Measurements from ENCODE around the gene DICER1. TPM values are rescaled to one million over a fixed set of nuclear protein-coding genes. Genes with fewer than 3 reads are reported as not detected.

DICER1 gene
- total RNA-seq, 1 donor from 2014 or later = 103 TPM

DNA sequence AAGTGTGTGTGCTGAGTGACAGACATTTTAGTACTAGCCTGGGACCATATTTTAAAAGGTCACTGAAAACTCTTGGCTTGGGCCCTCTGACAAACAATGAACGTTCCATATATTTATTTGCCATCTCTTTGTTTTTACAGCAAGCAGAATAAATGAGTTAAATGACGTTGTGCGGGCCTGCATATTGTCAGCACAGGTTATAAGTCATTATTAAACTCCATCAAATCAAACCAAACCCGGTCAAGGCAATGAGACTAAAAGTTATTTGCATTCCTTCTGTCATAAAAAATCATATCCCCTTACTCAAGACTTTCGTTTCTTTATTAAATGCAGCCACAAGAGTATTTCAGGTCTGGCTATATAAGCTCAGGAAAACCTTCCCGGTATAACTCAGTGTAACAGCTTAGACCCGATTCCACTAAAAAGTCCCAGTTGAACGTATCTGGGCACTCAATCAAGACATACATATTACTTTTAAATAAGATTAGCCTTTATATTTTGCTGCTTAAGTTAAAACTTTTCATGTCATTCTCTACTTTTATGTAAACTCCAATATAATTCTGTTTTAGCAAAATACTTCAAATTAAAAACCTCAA lies 84.9 kb downstream of the DICER1 start:
- no peak overlapping the region for H3K27ac Mint-ChIP-seq (ENCODE audit: unreplicated experiment)
- H3K36me3 ChIP-seq (ENCODE audit: insufficient read depth, low read length) = no peaks in the 10 kb centered on the region
- no peaks in the 10 kb centered on the region for H3K4me1 ChIP-seq (ENCODE audit: insufficient read depth, low read length)
- H3K9ac ChIP-seq (ENCODE audit: low read length) = no peak overlapping the region
- no peaks in the 10 kb centered on the region for H3K9me3 Mint-ChIP-seq (ENCODE audit: unreplicated experiment)
- DNase-seq (ENCODE audit: low read depth) (no peak), FAIRE-seq (no peak)
- H3K27ac ChIP-seq (ENCODE audit: low read depth, low read length) = no peak overlapping the region
- H3K4me1 Mint-ChIP-seq (ENCODE audit: low read depth, unreplicated experiment) = no peaks in the 10 kb centered on the region
- H3K4me3 Mint-ChIP-seq (ENCODE audit: unreplicated experiment) = no peak overlapping the region
- H2AFZ ChIP-seq (ENCODE audit: low read depth, low read length) = no peak overlapping the region
- H3K27me3 ChIP-seq (ENCODE audit: insufficient read depth, low read length) = peaks cover 15% of the 10 kb centered on the region
- no peak overlapping the region for H3K4me2 ChIP-seq (ENCODE audit: low read length)
- no peak overlapping the region for H3K4me3 ChIP-seq (ENCODE audit: insufficient read depth, low read depth, low read length)
- TF ChIP-seq CTCF (IDR thresholded peaks at IDR 0.05; ENCODE audit: insufficient read depth, low read depth, low read length) (no peak), EZH2 (IDR thresholded peaks at IDR 0.05; ENCODE audit: insufficient read depth, low read length) (no peak)
- H3K79me2 ChIP-seq (ENCODE audit: insufficient read depth, low read length) = no peaks in the 10 kb centered on the region
- H3K36me3 Mint-ChIP-seq (ENCODE audit: low read depth, unreplicated experiment) = peaks cover 3% of the 10 kb centered on the region
- peaks cover 17% of the 10 kb centered on the region for H3K27me3 Mint-ChIP-seq (ENCODE audit: low read depth, unreplicated experiment)
- no peaks in the 10 kb centered on the region for H3K9me3 ChIP-seq (ENCODE audit: insufficient read depth, low read depth, low read length)
- H4K20me1 ChIP-seq (ENCODE audit: insufficient read depth, low read length) = no peaks in the 10 kb centered on the region

GRCh38 chr14:95071649-95072280 lies 85.6 kb downstream of the DICER1 start:
- no peak overlapping the region for H3K4me3 Mint-ChIP-seq (ENCODE audit: unreplicated experiment)
- H3K9me3 Mint-ChIP-seq (ENCODE audit: unreplicated experiment) = no peaks in the 10 kb centered on the region
- Histone ChIP-seq H3K27ac (ENCODE audit: low read depth, low read length) (no peak overlapping the region), H3K79me2 (ENCODE audit: insufficient read depth, low read length) (no peaks in the 10 kb centered on the region), H3K4me1 (ENCODE audit: insufficient read depth, low read length) (no peaks in the 10 kb centered on the region), H3K36me3 (ENCODE audit: insufficient read depth, low read length) (no peaks in the 10 kb centered on the region), H3K4me3 (ENCODE audit: insufficient read depth, low read depth, low read length) (no peak overlapping the region), H4K20me1 (ENCODE audit: insufficient read depth, low read length) (no peaks in the 10 kb centered on the region), H3K4me2 (ENCODE audit: low read length) (no peak overlapping the region), H3K27me3 (ENCODE audit: insufficient read depth, low read length) (peaks cover 15% of the 10 kb centered on the region), H3K9me3 (ENCODE audit: insufficient read depth, low read depth, low read length) (no peaks in the 10 kb centered on the region), H3K9ac (ENCODE audit: low read length) (no peak overlapping the region), H2AFZ (ENCODE audit: low read depth, low read length) (no peak overlapping the region)
- H3K27me3 Mint-ChIP-seq (ENCODE audit: low read depth, unreplicated experiment) = peaks cover 17% of the 10 kb centered on the region
- no peaks in the 10 kb centered on the region for H3K4me1 Mint-ChIP-seq (ENCODE audit: low read depth, unreplicated experiment)
- TF ChIP-seq CTCF (IDR thresholded peaks at IDR 0.05; ENCODE audit: insufficient read depth, low read depth, low read length) = no peak
- DNase-seq (ENCODE audit: low read depth) (no peak), FAIRE-seq (no peak)
- no peak overlapping the region for H3K27ac Mint-ChIP-seq (ENCODE audit: unreplicated experiment)
- peaks cover 3% of the 10 kb centered on the region for H3K36me3 Mint-ChIP-seq (ENCODE audit: low read depth, unreplicated experiment)

GRCh38 chr14:95070748-95071435 lies 86.4 kb downstream of the DICER1 start:
- H3K36me3 Mint-ChIP-seq (ENCODE audit: low read depth, unreplicated experiment) = peaks cover 3% of the 10 kb centered on the region
- H3K79me2 ChIP-seq (ENCODE audit: insufficient read depth, low read length) = no peaks in the 10 kb centered on the region
- no peaks in the 10 kb centered on the region for H3K9me3 ChIP-seq (ENCODE audit: insufficient read depth, low read depth, low read length)
- H3K27ac Mint-ChIP-seq (ENCODE audit: unreplicated experiment) = no peak overlapping the region
- H3K27ac ChIP-seq (ENCODE audit: low read depth, low read length) = no peak overlapping the region
- H3K9me3 Mint-ChIP-seq (ENCODE audit: unreplicated experiment) = no peaks in the 10 kb centered on the region
- H3K27me3 ChIP-seq (ENCODE audit: insufficient read depth, low read length) = peaks cover 15% of the 10 kb centered on the region
- no peak for TF ChIP-seq CTCF (IDR thresholded peaks at IDR 0.05; ENCODE audit: insufficient read depth, low read depth, low read length)
- no peak for TF ChIP-seq EZH2 (IDR thresholded peaks at IDR 0.05; ENCODE audit: insufficient read depth, low read length)
- H3K4me1 Mint-ChIP-seq (ENCODE audit: low read depth, unreplicated experiment) = no peaks in the 10 kb centered on the region
- H2AFZ ChIP-seq (ENCODE audit: low read depth, low read length) = no peak overlapping the region
- no peaks in the 10 kb centered on the region for H3K36me3 ChIP-seq (ENCODE audit: insufficient read depth, low read length)
- DNase-seq (ENCODE audit: low read depth) = no peak
- no peak for FAIRE-seq
- no peak overlapping the region for H3K4me2 ChIP-seq (ENCODE audit: low read length)
- no peak overlapping the region for H3K9ac ChIP-seq (ENCODE audit: low read length)
- H3K4me3 Mint-ChIP-seq (ENCODE audit: unreplicated experiment) = no peak overlapping the region
- H3K27me3 Mint-ChIP-seq (ENCODE audit: low read depth, unreplicated experiment) = peaks cover 17% of the 10 kb centered on the region
- no peaks in the 10 kb centered on the region for H3K4me1 ChIP-seq (ENCODE audit: insufficient read depth, low read length)
- no peak overlapping the region for H3K4me3 ChIP-seq (ENCODE audit: insufficient read depth, low read depth, low read length)
- H4K20me1 ChIP-seq (ENCODE audit: insufficient read depth, low read length) = no peaks in the 10 kb centered on the region

Data from astrocyte (in vitro differentiated cells and primary cell).